Mucosa of gallbladder (tissue), 1 donor: Measurements from ENCODE around the gene HDHD3. TPM values are rescaled to one million over a fixed set of nuclear protein-coding genes. Genes with fewer than 3 reads are reported as not detected.
"Not testable (repeated sequence)": the region's sequence is repeated elsewhere in the genome, so short reads cannot be mapped to it uniquely, and the experiment has no call there.

Source experiments
- DNase-seq: peaks from one replicate; pipeline ENCODE4 v3.0.0-alpha.2; 2020; ENCODE audit warnings: low spot score
- total RNA-seq: library from RNA; stranded (reverse); gene quantifications from one replicate; pipeline ENCODE4 v1.2.1, GENCODE V29; 2021
- donor health status: DM: no; HTN: no; CAD: no.

The HDHD3 gene, protein sequence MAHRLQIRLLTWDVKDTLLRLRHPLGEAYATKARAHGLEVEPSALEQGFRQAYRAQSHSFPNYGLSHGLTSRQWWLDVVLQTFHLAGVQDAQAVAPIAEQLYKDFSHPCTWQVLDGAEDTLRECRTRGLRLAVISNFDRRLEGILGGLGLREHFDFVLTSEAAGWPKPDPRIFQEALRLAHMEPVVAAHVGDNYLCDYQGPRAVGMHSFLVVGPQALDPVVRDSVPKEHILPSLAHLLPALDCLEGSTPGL
- 102 TPM for total RNA-seq

DNA sequence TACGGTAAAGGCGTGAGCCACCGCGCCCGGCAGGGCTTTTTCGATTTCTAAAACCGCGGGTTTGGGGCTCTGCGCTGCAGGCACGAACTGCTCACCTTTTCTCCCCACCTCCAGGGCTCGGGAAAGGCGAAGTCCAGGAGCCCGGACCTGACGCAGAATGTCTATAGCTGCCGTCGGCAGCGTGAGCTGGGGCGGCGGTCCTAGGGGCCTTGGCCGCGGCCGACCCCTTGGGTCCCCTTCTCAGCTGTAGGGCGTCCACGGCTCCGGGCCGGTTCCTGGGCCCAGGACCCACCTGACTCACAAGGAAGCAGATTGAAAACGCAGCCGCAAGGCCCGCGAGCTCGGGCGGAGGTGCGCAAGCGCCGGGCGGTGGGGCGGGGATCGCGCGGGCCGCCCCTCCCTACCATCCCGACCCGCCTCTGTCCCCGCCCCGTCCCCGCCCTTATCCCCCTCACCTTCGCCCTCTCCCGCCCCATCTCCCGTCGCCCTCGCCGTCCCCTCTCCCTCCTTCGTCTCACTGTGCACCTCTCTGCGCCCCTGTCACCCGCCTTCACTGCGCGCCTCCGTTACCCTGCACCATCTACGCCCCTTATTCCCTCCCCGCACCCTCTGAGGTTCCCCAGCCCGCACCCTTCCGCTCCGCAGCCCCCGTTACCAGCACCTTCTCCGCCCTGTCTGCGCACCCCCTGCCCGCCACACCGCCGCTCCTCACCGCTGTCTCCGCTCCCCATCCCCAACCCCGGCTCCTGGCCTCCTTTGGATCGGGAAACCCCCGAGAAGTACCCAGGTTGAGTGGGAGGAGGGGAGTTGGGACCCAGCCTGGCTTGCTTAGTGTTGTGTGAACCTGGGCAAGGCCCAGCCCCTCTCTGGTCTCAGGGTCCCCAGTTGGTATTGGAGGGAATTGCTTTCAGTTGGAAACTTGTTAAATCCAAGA, at the start of gene HDHD3:
Gene HDHD3 (minus strand): TSS at position 353 of the 934 bp plus-strand sequence. CDS start 2,632 bp downstream, outside the sequence.
- peak; percentile 86 for DNase-seq

DNA sequence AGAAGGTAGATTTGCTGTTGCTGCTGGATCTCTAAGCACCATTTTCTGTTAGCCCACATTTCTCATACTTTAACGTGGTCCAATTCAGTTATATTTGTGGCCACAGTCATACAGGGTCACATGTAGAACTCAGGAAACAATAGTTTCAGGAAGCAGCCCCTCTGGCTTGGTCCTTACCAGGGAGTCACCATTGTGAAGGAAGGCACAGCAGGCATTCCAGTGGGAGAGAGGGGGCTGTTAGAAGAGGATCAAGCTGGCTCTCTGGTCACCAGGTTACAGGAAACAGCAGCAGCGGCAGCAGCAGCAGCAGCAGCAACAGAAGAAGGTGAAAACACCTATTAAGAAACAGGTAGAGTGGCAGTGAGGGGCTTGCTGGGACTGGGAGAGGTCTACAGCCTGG, 48.3 kb upstream of the HDHD3 start:
- DNase-seq, result no peak

DNA sequence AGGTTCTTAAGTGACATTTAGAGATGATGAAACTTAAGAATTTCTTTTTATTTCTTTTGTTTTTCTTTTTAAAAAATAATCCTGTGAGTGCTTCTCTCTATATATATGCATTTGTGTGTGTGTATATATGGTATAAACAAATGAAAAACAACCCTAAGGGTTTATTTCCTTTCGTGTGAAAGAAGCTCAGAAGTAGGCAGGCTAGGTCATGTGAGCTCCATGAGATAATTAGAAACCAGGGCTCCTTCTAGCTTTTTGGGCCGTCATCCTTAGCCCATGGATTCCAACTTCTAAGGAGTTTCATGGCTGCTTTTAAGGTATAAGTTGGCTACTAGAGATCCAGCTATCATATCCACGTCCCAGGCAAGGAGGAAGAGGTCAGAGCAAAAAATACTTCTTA, 44.9 kb upstream of the HDHD3 start:
- no peak for DNase-seq

DNA sequence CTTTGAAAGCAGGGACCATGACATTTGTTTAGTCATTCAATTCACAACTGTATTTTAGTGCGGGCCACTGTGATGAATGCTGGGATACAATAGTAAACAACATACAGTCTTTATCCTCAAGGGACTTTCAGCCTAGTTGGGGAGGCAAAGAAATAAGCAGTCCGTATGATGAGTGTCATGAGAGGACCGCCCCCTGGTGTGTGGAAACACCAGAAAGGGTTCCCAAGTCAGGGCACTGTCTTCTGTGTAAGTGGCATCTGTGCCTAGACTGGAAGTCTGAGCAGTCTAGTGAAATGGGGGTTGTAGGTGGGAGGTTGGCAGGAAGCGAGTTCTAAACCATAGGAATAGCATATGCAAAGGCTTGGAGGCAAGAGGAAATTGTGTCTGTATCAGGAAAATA, 40.6 kb upstream of the HDHD3 start:
- DNase-seq, result no peak

DNA sequence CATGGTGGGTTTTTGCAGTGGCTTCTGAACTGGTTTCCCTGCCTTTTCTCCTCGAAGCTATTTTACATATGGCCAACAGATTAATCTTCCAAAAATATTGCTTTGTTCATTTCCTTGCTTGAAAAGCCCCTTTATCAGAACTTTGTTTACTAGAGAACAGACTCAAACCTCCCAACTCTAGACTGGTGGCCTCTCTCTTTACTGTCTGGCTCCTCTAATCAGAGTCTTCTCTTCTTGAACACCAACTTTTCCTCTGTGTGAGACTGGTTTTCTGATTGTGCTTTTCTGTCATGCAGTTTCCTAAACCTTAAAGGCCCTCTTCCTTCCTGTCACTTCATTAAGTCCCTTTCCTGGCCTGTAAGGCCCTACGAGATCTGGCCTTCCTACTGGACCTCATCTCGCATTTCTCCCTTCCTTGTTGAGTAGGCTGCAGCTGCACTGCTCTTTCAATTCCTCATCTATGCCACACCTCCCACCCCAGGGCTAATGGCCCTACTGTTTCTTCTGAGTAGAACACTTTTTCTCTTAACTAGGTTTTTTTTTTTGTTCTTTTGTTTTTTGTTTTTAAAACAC, 39.4 kb upstream of the HDHD3 start:
- DNase-seq, result no peak

DNA sequence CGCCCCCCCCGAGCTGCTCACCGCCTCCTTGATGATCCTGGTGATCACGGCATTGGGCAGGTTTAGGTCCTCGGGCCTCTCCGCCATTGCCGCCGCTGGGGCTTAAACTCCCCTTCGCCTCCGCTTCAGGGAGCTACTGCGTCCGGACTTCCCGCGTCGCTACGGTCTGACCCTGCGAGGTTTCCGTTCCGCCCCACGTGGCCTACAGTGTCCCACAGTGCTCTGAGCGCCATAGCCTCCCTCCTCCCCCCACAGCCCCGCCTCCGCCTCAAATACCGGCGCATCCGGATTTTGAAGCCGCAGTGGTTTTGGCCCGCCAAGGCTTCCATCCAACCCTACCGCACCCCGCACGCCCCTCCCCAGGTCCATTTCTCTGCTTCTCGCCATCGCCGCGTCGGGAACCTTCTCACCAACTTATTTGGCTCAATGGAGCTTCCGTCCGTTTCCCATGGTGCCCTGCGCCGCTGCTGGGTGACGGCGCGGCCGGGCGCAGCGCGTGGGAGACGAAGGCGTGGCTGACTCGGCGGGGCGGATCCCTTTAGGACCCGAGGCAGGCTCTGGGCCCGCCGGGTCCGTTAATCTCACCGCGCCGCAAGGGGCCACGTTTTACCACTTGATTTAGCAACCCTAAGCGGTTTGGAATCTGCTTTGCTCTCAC, 33.5 kb upstream of the HDHD3 start, which contains the start of the genes C9orf43 and POLE3:
Gene C9orf43 (plus strand): TSS at position 541 of the 658 bp plus-strand sequence. CDS start 2,747 bp downstream, outside the sequence.
Gene POLE3 (minus strand): TSS at position 469 of the 658 bp plus-strand sequence. CDS start 382 bp downstream, at position 87.
- peak; percentile 95 for DNase-seq

DNA sequence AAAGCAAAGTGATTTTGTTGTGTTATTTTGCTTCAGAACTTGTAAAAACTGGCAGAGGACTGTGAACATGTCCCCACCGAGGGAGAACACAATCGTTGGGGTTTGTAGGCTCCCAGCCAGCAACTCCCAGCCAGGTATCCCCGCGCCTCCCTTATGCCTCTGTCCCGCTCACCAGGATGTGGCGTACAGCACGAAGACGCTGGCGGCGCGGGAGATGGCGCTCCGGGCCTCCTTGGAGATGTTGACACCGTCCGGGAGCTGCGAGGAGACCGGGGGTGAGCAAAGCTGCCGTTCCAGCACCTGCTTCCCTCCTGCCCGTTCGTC, 33.1 kb upstream of the HDHD3 start:
- DNase-seq, result no peak

DNA sequence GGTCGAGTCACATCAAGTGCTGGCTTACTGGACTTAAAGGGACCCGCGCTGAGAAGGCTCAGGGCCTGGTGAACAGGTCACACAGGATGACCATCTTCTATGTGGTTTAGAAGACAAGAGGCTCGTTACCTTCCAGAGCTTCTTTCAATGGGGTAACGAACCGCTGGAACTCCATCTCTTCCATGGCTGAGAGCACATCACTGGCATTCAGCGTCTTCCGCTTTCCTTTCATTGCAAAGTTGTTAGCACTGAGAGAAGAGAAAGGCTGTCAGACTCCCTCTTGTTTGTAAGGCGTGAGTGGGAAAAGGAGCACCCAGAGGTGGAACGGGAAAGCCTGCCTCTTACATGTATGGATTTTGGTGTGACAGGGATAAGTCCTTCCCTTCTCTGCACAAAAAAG, 32.7 kb upstream of the HDHD3 start:
- DNase-seq, result no peak

DNA sequence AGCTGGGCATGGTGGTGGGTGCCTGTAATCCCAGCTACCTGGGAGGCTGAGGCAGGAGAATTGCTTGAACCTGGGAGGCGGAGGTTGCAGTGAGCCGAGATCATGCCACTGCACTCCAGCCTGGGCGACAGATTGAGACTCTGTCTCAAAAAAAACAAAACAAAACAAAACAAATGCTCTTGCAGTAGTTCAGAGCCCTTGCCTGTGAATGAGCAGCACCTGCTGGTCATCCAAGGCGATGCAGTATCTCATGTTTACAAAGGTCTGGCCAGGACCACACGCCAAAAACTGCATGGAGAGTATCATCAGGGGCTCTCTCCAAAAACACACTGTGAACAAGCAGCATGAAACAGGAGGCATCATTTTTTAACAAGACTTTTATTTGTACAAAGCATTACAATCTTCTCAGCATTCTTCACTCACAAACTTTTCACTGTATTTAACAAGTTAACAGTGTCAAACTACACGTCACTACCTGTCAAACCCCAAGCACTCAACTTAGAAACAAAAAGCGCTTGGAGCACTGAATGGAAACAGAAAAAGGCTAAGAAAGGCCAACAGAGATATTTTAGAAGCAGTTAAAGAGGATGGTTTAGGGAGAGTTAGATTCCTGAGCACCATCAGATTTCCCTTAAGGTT, 30.2 kb upstream of the HDHD3 start:
- peak; percentile 68 for DNase-seq

DNA sequence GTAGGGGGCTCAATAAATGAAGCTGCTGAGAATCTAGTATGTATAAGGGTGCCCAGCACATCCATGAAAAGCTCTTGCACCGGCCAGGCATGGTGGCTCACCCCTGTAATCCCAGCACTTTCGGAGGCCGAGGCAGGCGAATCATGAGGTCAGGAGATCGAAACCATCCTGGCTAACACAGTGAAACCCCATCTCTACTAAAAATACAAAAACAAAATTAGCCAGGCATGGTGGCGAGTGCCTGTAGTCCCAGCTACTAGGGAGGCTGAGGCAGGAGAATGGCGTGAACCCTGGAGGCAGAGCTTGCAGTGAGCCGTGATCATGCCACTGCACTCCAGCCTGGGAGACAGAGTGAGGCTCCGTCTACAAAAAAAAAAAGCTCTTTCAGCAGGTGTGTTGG, 29.6 kb upstream of the HDHD3 start:
- DNase-seq, result not testable (repeated sequence)

DNA sequence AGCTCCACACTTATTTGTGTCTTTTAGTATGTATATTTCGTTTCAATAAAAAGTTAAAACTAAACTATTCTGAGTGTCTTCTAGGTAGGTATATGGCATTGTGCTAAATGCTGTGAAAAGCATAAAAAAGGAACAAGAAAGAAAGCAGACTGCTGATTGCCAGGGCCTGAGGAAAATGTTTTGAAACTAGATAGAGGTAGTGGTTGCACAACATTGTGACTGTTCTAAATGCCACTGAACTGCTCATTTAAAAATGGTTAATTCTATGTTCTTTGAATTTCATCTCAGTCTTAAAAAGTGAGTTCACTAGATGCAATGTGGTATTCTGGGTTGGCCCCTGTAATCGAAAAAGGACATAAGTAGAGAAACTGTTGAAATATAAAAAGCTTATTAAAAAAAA, 26.9 kb upstream of the HDHD3 start:
- DNase-seq, result no peak

DNA sequence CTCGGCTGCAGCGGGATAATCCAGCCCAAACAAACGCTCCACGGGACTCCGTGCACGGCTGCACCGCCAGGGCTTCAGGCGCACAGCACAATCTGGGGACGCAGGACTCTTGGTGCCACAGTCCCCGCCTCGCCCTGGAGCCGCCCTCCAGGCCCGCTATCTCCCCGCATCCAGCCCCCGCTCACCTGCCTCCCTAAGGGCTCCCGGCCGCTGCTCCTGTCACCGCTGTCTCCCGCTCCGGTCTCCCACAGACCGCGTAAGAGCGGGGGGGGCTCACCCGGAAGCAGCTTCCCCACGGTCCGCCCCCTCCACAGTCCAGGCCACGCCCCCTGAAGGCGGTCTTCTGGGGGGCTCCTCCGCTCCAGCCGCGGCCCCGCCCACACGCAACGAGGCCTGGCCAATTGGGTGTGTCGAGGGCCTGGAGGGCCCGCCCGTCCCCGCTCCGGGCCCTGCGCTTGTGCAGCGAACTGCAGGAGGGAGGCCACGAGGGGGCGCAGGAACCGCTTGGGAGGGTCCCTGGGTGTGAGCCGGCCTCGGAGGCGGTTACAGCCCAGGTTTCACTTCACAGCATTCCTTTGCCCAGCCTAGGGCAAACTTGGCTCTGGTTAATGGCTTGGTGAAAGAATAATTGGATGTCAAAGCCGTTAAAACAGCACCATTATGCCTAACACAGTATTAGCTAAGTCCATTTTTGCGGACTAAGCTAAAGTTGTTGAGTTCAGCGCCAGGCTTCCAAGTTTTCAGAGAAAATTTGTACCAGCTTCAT, 24.4 kb upstream of the HDHD3 start, which contains the start of gene ALAD:
Gene ALAD (minus strand): TSS at position 258 of the 766 bp plus-strand sequence. CDS start 7,725 bp downstream, outside the sequence.
- peak; percentile 99 for DNase-seq

DNA sequence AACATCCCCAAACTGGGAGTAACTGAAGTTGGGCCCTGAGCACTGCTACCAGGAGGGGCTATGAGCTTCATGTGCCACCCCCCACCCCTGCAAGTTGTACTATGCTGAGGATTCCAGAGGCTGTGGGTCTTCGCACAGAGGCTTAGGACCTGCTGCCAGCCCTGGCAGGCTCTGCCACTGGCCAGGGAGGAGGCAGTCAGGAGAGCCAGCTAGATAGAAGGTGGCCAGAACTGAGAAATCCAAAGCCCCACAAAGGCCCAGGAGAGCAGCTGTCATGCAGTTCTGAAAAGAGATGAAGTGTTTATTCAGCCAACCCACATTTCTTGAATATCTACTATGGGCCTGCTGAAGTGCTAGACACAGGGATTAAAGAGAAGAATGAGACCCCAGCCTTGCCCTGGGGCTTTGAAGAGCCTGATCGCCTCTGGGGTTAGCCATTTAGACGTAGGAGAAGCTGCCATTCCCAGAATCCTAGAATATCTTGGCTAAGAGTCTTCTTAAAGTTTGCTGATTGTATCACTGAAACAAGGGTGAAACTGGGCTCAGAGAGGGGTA, 22.9 kb upstream of the HDHD3 start:
- DNase-seq, result no peak

DNA sequence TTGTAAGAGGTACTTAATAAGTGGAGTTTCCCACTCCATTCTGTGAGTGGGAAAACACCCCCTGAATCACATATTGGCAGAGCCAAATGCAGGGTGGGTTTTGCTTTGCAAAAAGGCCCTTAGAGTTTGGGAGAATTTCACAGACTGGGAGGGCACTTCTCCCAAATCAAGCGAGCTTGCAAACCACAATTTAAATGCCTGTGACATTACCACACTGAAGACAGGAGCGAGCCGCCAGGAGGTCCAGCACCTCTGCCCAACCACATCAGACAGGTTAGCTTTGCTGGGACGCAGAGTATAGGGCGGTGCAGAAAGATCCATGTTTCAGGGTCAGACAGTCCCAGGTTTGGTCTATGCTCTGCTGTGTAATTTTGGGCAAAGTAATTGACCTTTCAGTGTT, 22.0 kb upstream of the HDHD3 start:
- no peak for DNase-seq

DNA sequence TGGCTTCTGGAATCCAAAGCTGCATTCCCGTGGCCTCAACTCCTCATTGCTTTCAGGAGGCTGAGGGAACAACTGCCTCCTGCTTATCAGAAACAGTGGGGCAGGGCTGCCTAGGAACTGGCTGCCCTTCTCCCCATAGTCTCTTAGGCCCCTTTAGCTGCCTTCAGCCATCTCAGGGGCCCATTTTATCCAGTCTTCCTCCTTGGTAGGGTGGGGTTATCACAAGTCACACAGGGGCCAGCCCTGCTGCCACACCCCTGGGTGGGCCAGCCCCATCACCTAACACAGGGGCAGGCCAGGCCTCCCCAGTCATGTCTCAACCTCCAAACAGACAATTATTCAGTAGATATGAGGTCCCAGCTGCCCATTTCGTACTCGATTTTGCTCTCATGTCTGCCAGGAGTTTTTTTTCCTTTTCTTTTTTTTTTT, 20.4 kb upstream of the HDHD3 start:
- no peak for DNase-seq

DNA sequence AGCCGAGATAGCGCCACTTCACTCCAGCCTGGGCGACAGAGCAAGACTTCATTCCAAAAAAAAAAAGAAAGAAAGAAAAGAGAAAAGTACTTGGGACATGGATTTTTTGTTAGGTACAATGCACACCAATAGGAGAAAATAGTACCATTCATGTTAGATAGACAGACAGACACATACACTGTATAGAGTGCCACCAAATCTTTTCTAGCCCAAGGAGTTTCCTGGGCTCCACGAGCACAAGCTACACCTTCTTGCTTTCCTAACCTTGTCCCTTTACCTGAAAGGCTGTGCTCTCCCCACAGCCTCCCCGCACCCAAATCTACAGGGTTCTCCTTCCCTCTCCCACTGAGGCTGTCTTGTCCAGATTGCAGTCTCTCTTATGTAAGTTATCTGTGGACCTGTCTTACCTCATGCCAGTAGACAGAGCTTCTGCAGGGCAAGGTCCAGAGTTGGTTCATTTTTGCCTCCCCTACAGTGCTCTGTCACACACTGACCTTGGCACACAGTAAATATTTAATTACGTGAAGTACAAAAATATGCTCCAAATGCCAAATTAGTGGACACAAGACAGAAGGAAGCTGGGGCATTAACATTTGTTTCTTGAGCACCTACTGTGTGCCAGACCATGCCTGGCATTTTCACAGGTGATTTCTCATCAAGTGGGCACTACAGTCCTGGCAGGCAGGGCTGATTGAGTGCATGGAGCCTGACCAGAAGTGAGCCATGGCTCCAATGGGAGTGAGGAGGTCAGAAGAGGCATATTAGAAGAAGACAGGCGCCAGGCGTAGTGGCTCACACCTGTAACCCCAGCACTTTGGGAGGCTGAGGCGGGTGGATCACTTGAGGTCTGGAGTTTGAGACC, 18.4 kb upstream of the HDHD3 start:
- no peak for DNase-seq

DNA sequence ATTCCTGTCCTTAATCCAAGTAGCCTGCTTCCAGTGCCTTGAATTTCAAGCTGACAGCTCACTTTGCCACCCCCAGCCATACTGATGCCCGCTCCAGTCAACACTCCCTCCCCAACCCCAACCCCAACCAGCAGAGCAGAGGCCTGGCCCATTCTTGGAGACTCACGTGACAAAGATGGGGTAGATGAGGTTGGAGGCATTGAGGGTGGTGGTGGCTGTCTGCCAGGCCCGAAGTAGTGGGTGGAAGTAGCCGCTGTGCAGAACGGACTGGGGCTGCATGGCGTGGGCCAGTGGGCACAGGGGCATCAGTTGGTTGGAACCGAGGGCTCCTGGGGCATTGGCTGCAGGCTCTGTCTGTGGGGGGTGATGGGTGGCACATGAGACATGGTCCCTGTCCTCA, 16.5 kb upstream of the HDHD3 start:
- DNase-seq, result no peak

DNA sequence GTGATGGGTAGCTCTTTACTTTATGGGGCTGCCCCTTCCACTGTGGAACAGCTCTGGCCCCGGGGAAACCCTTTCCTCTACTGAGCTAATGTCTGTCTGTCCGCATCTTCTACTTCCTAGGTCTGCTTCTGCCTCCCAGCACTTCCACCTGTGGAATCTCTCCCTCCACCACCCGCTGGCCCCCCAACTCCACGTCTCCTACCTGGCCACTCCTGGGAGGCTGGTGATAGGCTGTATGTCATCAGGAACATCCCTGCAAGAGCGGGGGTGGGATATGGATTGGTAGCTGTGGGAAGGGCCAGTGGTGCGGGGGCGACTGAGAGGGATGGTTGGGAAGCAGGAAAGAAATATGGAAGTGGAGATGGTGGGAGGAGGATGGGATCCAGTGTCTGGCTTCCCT, 15.1 kb upstream of the HDHD3 start:
- DNase-seq, result no peak
